HG03521 (cell line): ENCODE data around the gene SREK1IP1.

ENCODE experiments used
- ATAC-seq: cut with Tn5 transposase; IDR thresholded peaks from one replicate; pipeline ENCODE4 v1.9.1; 2021; ENCODE audit warnings: mild to moderate bottlenecking, moderate library complexity; ENCODE audit not compliant: unreplicated experiment

SREK1IP1 gene

GRCh38 chr5:64688391-64688790 lies 80.1 kb downstream of the SREK1IP1 start:
- no peak for ATAC-seq

- no peak for ATAC-seq
Measured at GRCh38 chr5:64685866-64686265, 82.6 kb downstream of the SREK1IP1 start.

GRCh38 chr5:64682608-64683007 lies 85.9 kb downstream of the SREK1IP1 start:
- no peak for ATAC-seq

GRCh38 chr5:64680289-64680688 lies 88.2 kb downstream of the SREK1IP1 start:
- ATAC-seq, result no peak

GRCh38 chr5:64678374-64678773 lies 90.1 kb downstream of the SREK1IP1 start:
- ATAC-seq, result no peak

GRCh38 chr5:64671678-64672077 lies 96.8 kb downstream of the SREK1IP1 start:
- no peak for ATAC-seq

- no peak for ATAC-seq
Measured at GRCh38 chr5:64670277-64670676, 98.2 kb downstream of the SREK1IP1 start.
